Measurements from ENCODE around the gene ZCCHC14. TPM values are rescaled to one million over a fixed set of nuclear protein-coding genes. Genes with fewer than 3 reads are reported as not detected.

Gene ZCCHC14
- total and polyA plus RNA-seq, 2 of the 8 experiments (the other 6 are each of a cell fraction or from before 2014, with no cell fraction given) = 8.2 to 28.2 TPM

DNA sequence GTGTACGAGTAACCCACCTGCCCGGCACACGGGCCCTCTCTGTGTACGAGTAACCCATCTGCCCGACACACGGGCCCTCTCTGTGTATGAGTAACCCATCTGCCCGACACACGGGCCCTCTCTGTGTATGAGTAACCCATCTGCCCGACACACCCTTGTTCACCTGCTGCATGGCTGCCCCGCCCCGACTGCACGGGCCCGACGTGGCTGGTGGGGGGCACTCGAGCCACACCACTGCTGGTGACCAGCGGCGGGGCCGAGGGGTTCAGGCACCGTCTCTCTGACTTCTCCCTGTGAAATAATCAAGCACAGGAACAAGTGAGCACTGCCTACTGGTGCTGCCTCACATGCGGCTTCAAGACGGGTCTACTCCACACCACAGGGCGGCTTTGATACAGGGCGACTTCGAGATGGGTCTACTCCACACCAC lies 78.6 kb downstream of the ZCCHC14 start:
- Histone ChIP-seq H4K5ac (ENCODE audit: insufficient read length, low read depth, low read length) (no peak overlapping the region), H2BK15ac (ENCODE audit: low read length) (no peak overlapping the region), H2AFZ (ENCODE audit: low read length) (no peak overlapping the region), H2AK5ac (ENCODE audit: low read depth, low read length) (no peak overlapping the region), H2BK5ac (ENCODE audit: low read depth, low read length) (no peak overlapping the region), H2BK120ac (replicated peaks; ENCODE audit: low read depth, low read length) (no peak overlapping the region), H2BK20ac (ENCODE audit: low read length) (no peak overlapping the region), H4K20me1 (replicated peaks in 1 of 2; ENCODE audit: control insufficient read depth in 1 of 2, insufficient read depth in 2 of 2, low read length in 2 of 2) (peaks cover 0 to 7% of the 10 kb centered on the region in 2 experiments), H3K27ac (ENCODE audit: low read depth, low read length) (no peak overlapping the region), H3K9ac (replicated peaks in 1 of 4; ENCODE audit: extremely low read depth in 1 of 4, low read depth in 3 of 4, low read length in 3 of 4) (no peak overlapping the region), H3K79me2 (ENCODE audit: control insufficient read depth in 1 of 2, insufficient read depth in 2 of 2, low read length in 2 of 2) (no peaks in the 10 kb centered on the region), H4K8ac (ENCODE audit: extremely low read depth, insufficient read depth, low read length) (no peak overlapping the region), H4K91ac (replicated peaks; ENCODE audit: insufficient read length, low read length) (no peak overlapping the region), H3K23me2 (ENCODE audit: low read depth, low read length) (no peaks in the 10 kb centered on the region), H3K27me3 (replicated peaks in 1 of 4; ENCODE audit: control insufficient read depth in 3 of 4, extremely low read depth in 1 of 4, insufficient read depth in 3 of 4, low read length in 3 of 4) (no peaks in the 10 kb centered on the region), H3K4me1 (replicated peaks in 1 of 4; ENCODE audit: control insufficient read depth in 3 of 4, insufficient read depth in 4 of 4, low read length in 3 of 4) (no peaks in the 10 kb centered on the region), H3K4me2 (ENCODE audit: insufficient read depth in 1 of 2, low read depth in 2 of 2, low read length in 2 of 2) (no peak overlapping the region), H3K4ac (replicated peaks; ENCODE audit: insufficient read length, low read depth, low read length) (no peak overlapping the region), H3K14ac (ENCODE audit: insufficient read length) (no peak overlapping the region), H3K23ac (ENCODE audit: insufficient read length) (no peak overlapping the region), H3K9me3 (ENCODE audit: insufficient read depth in 2 of 2, low read depth in 1 of 2, low read length in 1 of 2) (no peaks in the 10 kb centered on the region), H3K36me3 (ENCODE audit: control insufficient read depth in 2 of 4, insufficient read depth in 4 of 4, low read length in 3 of 4) (peaks cover 5 to 51% (median 30%) of the 10 kb centered on the region in 4 experiments), H3K18ac (ENCODE audit: extremely low read depth, low read length) (no peak overlapping the region), H3K4me3 (ENCODE audit: extremely low read depth in 1 of 4, insufficient read depth in 2 of 4, low read depth in 3 of 4, low read length in 4 of 4) (no peak overlapping the region), H3K56ac (replicated peaks; ENCODE audit: insufficient read length, low read depth, low read length) (no peak overlapping the region), H3K79me1 (ENCODE audit: low read depth, low read length) (no peaks in the 10 kb centered on the region; the same call in 1 of the 2 replicates), H2BK12ac (ENCODE audit: low read depth, low read length) (no peak overlapping the region)
- TF ChIP-seq POU5F1 (IDR thresholded peaks at IDR 0.05; ENCODE audit: low read depth, low read length) (no peak), KDM1A (IDR thresholded peaks at IDR 0.05; ENCODE audit: borderline replicate concordance, low read length) (no peak), RFX5 (IDR thresholded peaks at IDR 0.05; ENCODE audit: borderline replicate concordance, low read depth, low read length) (no peak)
- 88% methylated on average over 24 of the region's 24 CpGs; no CpG with 5 or more reads in 1 of the 2 experiments for WGBS, 2 experiments (ENCODE audit: extremely low coverage in 1 of 2, insufficient coverage in 1 of 2, insufficient read length in 1 of 2, insufficient replicate concordance in 2 of 2, low coverage in 1 of 2, low lambda C conversion rate in 2 of 2, missing lambda C conversion rate in 1 of 2)
- POLR2A ChIA-PET (ENCODE audit: partially characterized antibody) = no interaction called here
- no peak for FAIRE-seq
- DNase-seq (ENCODE audit: low read depth in 1 of 2, low spot score in 2 of 2) = no peak
- CTCF ChIA-PET (ENCODE audit: partially characterized antibody) = interaction anchor here (1.9 to 2.6 kb wide), 2 partner anchors 11 to 222 kb away, joined by 6 to 11 read pairs; no protein-coding TSS in a partner anchor
